Suprapubic skin (tissue), 4 donors: ENCODE results near the gene SEMA5A. TPM values are rescaled to one million over a fixed set of nuclear protein-coding genes. Genes with fewer than 3 reads are reported as not detected.
A peak's percentile ranks its signal among the peaks of the same experiment; 100 is the strongest.

Source experiments
- DNase-seq, 2 donors: peaks; one replicate each; pipeline ENCODE4 v3.0.0-alpha.2; 2019; ENCODE audit warnings: low spot score in 2 of 2
- H3K27ac ChIP-seq: fragments of 200-600 bp; sonication (generic); one replicate; pipeline ENCODE4 v1.5.1; 2019
- H3K27me3 ChIP-seq: fragments of 200-600 bp; sonication (generic); one replicate; pipeline ENCODE4 v1.5.1; 2019
- H3K36me3 ChIP-seq: fragments of 200-600 bp; sonication (generic); one replicate; pipeline ENCODE4 v1.5.1; 2019
- H3K4me1 ChIP-seq: fragments of 200-600 bp; sonication (generic); one replicate; pipeline ENCODE4 v1.5.1; 2019
- H3K4me3 ChIP-seq: fragments of 200-600 bp; sonication (generic); one replicate; pipeline ENCODE4 v1.5.1; 2019; ENCODE audit warnings: mild to moderate bottlenecking
- H3K9me3 ChIP-seq: fragments of 200-600 bp; sonication (generic); one replicate; pipeline ENCODE4 v1.5.1; 2019
- EP300 ChIP-seq: sonication (generic); formaldehyde crosslinking; IDR thresholded peaks from one replicate; pipeline ENCODE4 v1.6.1; 2017; ENCODE audit warnings: antibody characterized with exemption
- POLR2A ChIP-seq, 2 donors: fragments of 450-650 bp; IDR thresholded peaks; one replicate each; pipeline ENCODE4 v1.6.1; 2017; ENCODE audit warnings: antibody characterized with exemption in 2 of 2, mild to moderate bottlenecking in 2 of 2, moderate library complexity in 2 of 2
- POLR2AphosphoS5 ChIP-seq, 3 donors: sonication (generic); formaldehyde crosslinking; IDR thresholded peaks; one replicate each; pipeline ENCODE4 v1.6.1; 2017; ENCODE audit warnings: antibody characterized with exemption in 3 of 3
- WGBS: methylation state at CpG from one replicate; pipeline ENCODE4 v1.1.5; 2018; 5-methylcytosine and 5-hydroxymethylcytosine counted together
- total RNA-seq, 4 donors: library from RNA; depleted of rRNA; stranded (reverse); fragments of >200 nt; gene quantifications; one replicate each; pipeline ENCODE4 v1.1.0, GENCODE V29; 2016
- TF ChIP-seq, protein P1 (sequence below), 2 donors: fragments of 200-600 bp in 1 of 2; fragments of 450-650 bp in 1 of 2; sonication (generic) in 1 of 2; IDR thresholded peaks; one replicate each; pipeline ENCODE4 v1.5.1; 2016 to 2019; ENCODE audit warnings: antibody characterized with exemption in 2 of 2, mild to moderate bottlenecking in 1 of 2, moderate library complexity in 1 of 2

Gene SEMA5A
- total RNA-seq, 4 donors from 2014 or later: 14.5 to 31.7 (median 23.4) TPM

DNA sequence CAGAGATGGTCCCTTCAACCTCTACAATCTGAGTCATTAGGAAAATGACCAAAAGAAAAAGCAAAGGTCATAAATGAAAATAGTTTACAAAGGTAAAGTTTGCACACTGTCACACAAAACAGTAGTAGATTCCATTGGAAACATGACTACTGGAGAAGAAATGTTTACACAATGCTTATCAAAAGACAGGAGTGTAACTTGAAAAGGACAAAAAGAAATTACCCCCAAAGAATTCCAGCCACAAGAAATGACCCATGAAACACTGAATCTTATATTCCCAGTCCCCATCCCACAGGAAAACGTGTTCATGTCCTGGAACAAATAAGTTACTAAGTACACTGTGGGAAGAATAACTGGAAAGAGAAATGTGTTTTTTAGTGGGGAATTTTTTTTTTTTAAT is 385.1 kb downstream of the SEMA5A start:
- no peak for DNase-seq
- Histone ChIP-seq H3K4me3 (no peak overlapping the region), H3K4me1 (no peaks in the 10 kb centered on the region), H3K27ac (no peak overlapping the region), H3K27me3 (no peaks in the 10 kb centered on the region), H3K9me3 (no peaks in the 10 kb centered on the region), H3K36me3 (no peaks in the 10 kb centered on the region)
- TF ChIP-seq EP300: no peak
- no peak for TF ChIP-seq POLR2A (IDR thresholded peaks at IDR 0.05)
- no peak for TF ChIP-seq POLR2AphosphoS5 (IDR thresholded peaks at IDR 0.05)
- TF ChIP-seq, protein P1, sequence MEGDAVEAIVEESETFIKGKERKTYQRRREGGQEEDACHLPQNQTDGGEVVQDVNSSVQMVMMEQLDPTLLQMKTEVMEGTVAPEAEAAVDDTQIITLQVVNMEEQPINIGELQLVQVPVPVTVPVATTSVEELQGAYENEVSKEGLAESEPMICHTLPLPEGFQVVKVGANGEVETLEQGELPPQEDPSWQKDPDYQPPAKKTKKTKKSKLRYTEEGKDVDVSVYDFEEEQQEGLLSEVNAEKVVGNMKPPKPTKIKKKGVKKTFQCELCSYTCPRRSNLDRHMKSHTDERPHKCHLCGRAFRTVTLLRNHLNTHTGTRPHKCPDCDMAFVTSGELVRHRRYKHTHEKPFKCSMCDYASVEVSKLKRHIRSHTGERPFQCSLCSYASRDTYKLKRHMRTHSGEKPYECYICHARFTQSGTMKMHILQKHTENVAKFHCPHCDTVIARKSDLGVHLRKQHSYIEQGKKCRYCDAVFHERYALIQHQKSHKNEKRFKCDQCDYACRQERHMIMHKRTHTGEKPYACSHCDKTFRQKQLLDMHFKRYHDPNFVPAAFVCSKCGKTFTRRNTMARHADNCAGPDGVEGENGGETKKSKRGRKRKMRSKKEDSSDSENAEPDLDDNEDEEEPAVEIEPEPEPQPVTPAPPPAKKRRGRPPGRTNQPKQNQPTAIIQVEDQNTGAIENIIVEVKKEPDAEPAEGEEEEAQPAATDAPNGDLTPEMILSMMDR (IDR thresholded peaks at IDR 0.05): no peak
- WGBS: 59% methylated on average over 1 of the region's 1 CpG

DNA sequence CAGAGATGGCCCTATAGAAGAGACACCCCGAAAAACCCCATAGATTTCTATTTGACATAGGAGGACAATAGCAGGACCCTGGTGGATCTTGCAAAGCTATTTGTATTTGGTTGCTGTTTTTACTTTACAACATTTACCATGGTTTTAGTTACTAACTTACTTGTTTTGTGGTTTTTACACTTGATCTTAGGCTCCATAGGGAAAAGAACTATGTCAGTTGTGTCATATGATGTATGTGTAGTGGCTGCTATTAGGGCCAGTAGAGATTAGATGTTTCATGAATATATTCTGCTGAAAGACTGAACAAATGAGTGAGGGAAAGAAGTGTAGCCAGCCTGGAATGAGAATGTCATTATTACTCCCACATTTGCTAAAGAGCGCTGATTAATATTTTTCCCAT is 388.1 kb downstream of the SEMA5A start:
- Histone ChIP-seq H3K36me3 (no peaks in the 10 kb centered on the region), H3K9me3 (no peaks in the 10 kb centered on the region), H3K27me3 (no peaks in the 10 kb centered on the region), H3K4me3 (no peak overlapping the region), H3K4me1 (no peaks in the 10 kb centered on the region), H3K27ac (no peak overlapping the region)
- no peak for DNase-seq
- TF ChIP-seq EP300 (no peak), POLR2AphosphoS5 (IDR thresholded peaks at IDR 0.05) (no peak), POLR2A (IDR thresholded peaks at IDR 0.05) (no peak)
- TF ChIP-seq, protein P1 (IDR thresholded peaks at IDR 0.05): no peak
- WGBS: 95% methylated on average over 2 of the region's 2 CpGs

DNA sequence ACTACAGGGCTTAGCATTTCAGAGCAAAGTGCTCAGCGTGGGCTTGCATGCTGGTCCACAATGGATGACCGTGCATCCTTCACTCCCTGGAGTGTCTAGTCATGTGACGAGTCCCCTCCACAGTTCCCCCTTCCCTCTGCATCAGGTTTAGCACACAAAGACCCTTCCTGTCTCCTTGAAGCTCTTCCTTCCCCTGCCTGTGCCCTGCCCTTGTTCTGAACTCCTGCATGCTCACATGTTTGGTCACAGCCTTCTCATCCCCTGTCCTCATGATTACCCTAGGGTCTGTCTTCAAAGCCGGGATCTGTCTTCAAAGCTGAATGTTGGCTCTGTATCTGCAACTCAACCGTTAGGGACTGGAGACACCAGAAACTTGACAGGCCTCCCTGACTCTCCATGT is 388.9 kb downstream of the SEMA5A start:
- no peak for DNase-seq
- TF ChIP-seq POLR2AphosphoS5 (IDR thresholded peaks at IDR 0.05) (no peak), POLR2A (IDR thresholded peaks at IDR 0.05) (no peak), EP300 (no peak)
- TF ChIP-seq, protein P1 (IDR thresholded peaks at IDR 0.05): no peak
- H3K4me1 ChIP-seq: no peaks in the 10 kb centered on the region
- no peaks in the 10 kb centered on the region for H3K27me3 ChIP-seq
- H3K9me3 ChIP-seq: no peaks in the 10 kb centered on the region
- H3K36me3 ChIP-seq: no peaks in the 10 kb centered on the region
- H3K4me3 ChIP-seq: no peak overlapping the region
- WGBS: 76% methylated on average over 5 of the region's 5 CpGs
- H3K27ac ChIP-seq: no peak overlapping the region

DNA sequence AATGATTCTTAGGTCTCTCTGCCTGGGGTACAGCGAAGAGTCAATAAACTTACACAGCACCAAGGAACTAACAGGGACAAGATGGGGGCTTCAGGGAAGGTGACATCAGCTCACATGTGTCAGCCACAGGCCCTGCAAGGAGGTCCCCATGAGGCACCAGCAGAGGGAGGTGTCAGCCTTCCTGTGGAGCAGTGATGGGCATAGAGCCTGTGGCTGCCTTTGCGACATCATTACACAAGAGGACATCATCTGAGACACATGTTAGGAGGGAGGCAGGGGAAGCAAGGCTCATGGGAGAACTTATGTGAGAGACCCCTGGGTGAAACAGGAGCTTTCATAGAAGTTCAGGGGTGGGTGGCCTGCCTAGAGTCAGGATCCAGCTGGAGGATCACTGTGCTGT is 389.6 kb downstream of the SEMA5A start:
- 75% methylated on average over 2 of the region's 2 CpGs for WGBS
- Histone ChIP-seq H3K36me3 (no peaks in the 10 kb centered on the region), H3K9me3 (no peaks in the 10 kb centered on the region), H3K4me1 (no peaks in the 10 kb centered on the region), H3K27me3 (no peaks in the 10 kb centered on the region), H3K4me3 (no peak overlapping the region), H3K27ac (no peak overlapping the region)
- DNase-seq: peak; percentile 70 to 82
- TF ChIP-seq, protein P1 (IDR thresholded peaks at IDR 0.05): peak in 1 of 2 donors; percentile 20
- no peak for TF ChIP-seq POLR2AphosphoS5 (IDR thresholded peaks at IDR 0.05)

DNA sequence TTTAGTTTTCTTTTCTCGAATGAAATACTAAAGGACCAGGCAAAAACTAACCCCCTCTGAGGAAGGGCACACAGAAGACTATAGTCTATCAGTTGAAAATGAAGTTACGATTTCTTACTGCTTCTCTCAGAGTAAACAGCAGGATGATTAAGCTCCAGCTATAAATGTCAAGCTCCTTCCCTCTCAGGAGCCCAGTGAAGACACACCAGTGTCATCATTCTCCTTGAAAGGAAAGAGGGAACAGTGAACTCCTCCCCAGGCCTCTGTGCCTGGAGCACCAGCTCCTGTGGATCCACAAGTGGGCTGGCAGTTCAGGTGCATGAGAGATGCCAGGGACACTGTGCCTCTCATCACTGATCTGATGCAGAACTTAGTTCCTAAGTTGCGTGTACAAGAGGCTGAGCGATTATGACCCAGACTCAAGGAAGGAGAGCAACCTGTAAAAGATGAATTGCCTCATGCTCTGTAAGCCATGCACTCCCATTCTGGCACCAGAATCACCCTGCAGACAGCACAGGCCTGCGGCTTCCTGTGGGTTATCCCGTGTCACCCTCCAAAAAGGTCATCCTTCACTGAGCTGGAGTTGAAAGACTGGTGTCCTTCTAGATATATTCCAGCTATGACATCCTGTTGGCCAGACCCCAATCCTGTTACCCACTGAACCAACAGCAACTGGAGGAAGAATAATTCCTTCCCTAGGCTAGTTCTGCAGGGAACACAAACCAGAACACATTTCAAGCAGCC is 394.0 kb downstream of the SEMA5A start:
- no peak for DNase-seq
- Histone ChIP-seq H3K4me1 (no peaks in the 10 kb centered on the region), H3K4me3 (no peak overlapping the region), H3K36me3 (no peaks in the 10 kb centered on the region), H3K9me3 (no peaks in the 10 kb centered on the region), H3K27ac (no peak overlapping the region), H3K27me3 (no peaks in the 10 kb centered on the region)
- TF ChIP-seq POLR2AphosphoS5 (IDR thresholded peaks at IDR 0.05): no peak
- TF ChIP-seq, protein P1 (IDR thresholded peaks at IDR 0.05): no peak
- TF ChIP-seq EP300: no peak
- TF ChIP-seq POLR2A (IDR thresholded peaks at IDR 0.05): no peak
- 69% methylated on average over 6 of the region's 6 CpGs for WGBS
